OCI-LY3 (cell line): ENCODE data around the gene DNAH14.

Source experiments
- EZH2phosphoT487 ChIP-seq: fragments of 200-600 bp; shearing (Covaris generic); IDR thresholded peaks from 2 replicates; pipeline ENCODE4 v1.6.1; 2018; ENCODE audit warnings: antibody characterized with exemption, mixed run types, low read depth
- TF ChIP-seq, protein P1 (sequence below): fragments of 200-600, 300-600 bp; sonication (generic); IDR thresholded peaks from 2 replicates; pipeline ENCODE4 v1.5.1; 2014; ENCODE audit warnings: antibody characterized with exemption, low read length, low read depth

DNA sequence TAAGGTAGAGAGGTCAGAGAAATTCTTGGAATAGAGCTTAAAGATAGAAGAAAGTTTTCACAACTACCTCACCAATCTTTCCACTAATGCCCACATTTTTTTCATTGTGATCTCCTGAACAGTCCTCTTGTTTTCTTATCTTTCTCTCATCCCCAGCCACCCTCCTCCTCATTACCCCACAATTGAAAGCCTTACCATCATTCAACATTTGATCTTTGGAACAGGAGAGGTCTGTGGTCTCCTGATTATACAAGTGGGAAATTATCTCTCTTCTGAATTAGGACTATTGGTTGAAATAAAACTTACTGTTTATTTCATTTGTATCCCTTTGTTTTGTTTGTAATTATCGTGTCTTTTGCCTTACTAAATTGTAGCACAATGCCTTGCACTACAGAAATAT lies 29.6 kb downstream of the DNAH14 start:
- TF ChIP-seq, protein P1, sequence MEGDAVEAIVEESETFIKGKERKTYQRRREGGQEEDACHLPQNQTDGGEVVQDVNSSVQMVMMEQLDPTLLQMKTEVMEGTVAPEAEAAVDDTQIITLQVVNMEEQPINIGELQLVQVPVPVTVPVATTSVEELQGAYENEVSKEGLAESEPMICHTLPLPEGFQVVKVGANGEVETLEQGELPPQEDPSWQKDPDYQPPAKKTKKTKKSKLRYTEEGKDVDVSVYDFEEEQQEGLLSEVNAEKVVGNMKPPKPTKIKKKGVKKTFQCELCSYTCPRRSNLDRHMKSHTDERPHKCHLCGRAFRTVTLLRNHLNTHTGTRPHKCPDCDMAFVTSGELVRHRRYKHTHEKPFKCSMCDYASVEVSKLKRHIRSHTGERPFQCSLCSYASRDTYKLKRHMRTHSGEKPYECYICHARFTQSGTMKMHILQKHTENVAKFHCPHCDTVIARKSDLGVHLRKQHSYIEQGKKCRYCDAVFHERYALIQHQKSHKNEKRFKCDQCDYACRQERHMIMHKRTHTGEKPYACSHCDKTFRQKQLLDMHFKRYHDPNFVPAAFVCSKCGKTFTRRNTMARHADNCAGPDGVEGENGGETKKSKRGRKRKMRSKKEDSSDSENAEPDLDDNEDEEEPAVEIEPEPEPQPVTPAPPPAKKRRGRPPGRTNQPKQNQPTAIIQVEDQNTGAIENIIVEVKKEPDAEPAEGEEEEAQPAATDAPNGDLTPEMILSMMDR: no peak
- TF ChIP-seq EZH2phosphoT487: no peak
